ENCODE data around the gene TSC22D1. TPM values are rescaled to one million over a fixed set of nuclear protein-coding genes. Genes with fewer than 3 reads are reported as not detected.
"Not testable (repeated sequence)": the region's sequence is repeated elsewhere in the genome, so short reads cannot be mapped to it uniquely, and the experiment has no call there.

TSC22D1 gene
- total RNA-seq, 2 experiments from 2014 or later = 14.6 to 27.7 TPM

DNA sequence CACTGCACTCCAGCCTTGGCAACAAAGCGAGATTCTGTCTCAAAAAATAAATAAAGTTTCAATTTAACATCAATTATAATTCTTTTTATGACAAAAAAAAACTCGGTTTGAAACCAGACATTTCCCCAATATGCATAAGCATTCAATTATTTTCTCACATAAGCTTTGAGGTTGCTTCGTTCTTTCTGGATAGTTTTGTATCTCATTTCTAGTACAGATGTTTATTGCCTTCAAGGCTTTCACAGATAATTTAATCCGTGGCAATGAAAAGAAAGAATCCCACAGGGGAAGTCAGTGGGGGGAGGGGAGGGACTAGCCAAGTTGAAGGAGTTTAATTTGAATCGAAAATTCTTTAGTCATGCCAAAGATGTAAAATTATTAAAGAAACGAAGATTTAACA, 29.6 kb upstream of the TSC22D1 start:
- H3K9me2 ChIP-seq (ENCODE audit: insufficient read depth, low read length) = no peaks in the 10 kb centered on the region
- ChIA-PET CTCF (ENCODE audit: unreplicated experiment) (no interaction called here), POLR2A (no interaction called here)
- no peaks in the 10 kb centered on the region for H3K36me3 ChIP-seq (ENCODE audit: insufficient read depth, low read length)
- TF ChIP-seq, protein P1, sequence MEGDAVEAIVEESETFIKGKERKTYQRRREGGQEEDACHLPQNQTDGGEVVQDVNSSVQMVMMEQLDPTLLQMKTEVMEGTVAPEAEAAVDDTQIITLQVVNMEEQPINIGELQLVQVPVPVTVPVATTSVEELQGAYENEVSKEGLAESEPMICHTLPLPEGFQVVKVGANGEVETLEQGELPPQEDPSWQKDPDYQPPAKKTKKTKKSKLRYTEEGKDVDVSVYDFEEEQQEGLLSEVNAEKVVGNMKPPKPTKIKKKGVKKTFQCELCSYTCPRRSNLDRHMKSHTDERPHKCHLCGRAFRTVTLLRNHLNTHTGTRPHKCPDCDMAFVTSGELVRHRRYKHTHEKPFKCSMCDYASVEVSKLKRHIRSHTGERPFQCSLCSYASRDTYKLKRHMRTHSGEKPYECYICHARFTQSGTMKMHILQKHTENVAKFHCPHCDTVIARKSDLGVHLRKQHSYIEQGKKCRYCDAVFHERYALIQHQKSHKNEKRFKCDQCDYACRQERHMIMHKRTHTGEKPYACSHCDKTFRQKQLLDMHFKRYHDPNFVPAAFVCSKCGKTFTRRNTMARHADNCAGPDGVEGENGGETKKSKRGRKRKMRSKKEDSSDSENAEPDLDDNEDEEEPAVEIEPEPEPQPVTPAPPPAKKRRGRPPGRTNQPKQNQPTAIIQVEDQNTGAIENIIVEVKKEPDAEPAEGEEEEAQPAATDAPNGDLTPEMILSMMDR (conservative IDR thresholded peaks at IDR 0.05; ENCODE audit: low read length) = no peak
- no peak for TF ChIP-seq EZH2phosphoT487 (IDR thresholded peaks at IDR 0.05; ENCODE audit: borderline replicate concordance, low read depth, low read length)
- DNase-seq (ENCODE audit: low spot score) = no peak
- H3K4me1 ChIP-seq (ENCODE audit: insufficient read depth, low read length, poor library complexity, severe bottlenecking) = no peaks in the 10 kb centered on the region
- intact Hi-C loops (cut with micrococcal nuclease; ENCODE audit: unreplicated experiment) = no loop called here
- no peaks in the 10 kb centered on the region for H3K79me2 ChIP-seq (ENCODE audit: insufficient read depth, low read depth, low read length)
- no peak overlapping the region for H2AFZ ChIP-seq (ENCODE audit: low read length)
- H3K9me3 ChIP-seq (ENCODE audit: low read length) = no peaks in the 10 kb centered on the region
- BruUV-seq (replicated peaks) = no TSS peak
- no peak overlapping the region for H3K4me2 ChIP-seq (ENCODE audit: low read length)
- H3K27ac ChIP-seq (ENCODE audit: low read depth, low read length, poor library complexity, severe bottlenecking) = no peak overlapping the region
- no peak overlapping the region for H3K4me3 ChIP-seq (ENCODE audit: low read depth, low read length, poor library complexity, severe bottlenecking)
- no peaks in the 10 kb centered on the region for H4K20me1 ChIP-seq (ENCODE audit: insufficient read depth, low read length)

DNA sequence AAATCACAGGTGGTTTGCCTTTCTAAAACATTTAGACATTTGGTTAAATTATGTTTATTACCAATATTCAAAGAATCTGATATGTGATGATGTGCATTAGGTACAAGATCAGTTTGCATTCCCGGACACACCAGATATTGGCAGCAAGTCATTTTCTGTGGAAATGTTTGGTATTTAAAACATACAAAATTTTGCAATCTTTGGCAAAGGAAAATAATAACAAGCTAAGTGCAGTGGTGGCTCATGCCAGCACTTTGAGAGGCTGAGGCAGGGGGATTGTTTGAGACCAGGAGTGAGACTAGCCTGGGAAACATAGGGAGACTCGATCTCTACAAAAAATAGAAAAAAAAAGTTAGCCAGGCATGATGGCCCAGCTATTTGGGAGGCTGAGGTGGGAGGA, 29.1 kb upstream of the TSC22D1 start:
- TF ChIP-seq, protein P1 (conservative IDR thresholded peaks at IDR 0.05; ENCODE audit: low read length) = no peak
- no peak for TF ChIP-seq EZH2phosphoT487 (IDR thresholded peaks at IDR 0.05; ENCODE audit: borderline replicate concordance, low read depth, low read length)
- Histone ChIP-seq H4K20me1 (ENCODE audit: insufficient read depth, low read length) (no peaks in the 10 kb centered on the region), H3K36me3 (ENCODE audit: insufficient read depth, low read length) (no peaks in the 10 kb centered on the region), H3K27ac (ENCODE audit: low read depth, low read length, poor library complexity, severe bottlenecking) (no peak overlapping the region), H3K4me3 (ENCODE audit: low read depth, low read length, poor library complexity, severe bottlenecking) (no peak overlapping the region), H2AFZ (ENCODE audit: low read length) (no peak overlapping the region), H3K9me3 (ENCODE audit: low read length) (no peaks in the 10 kb centered on the region), H3K79me2 (ENCODE audit: insufficient read depth, low read depth, low read length) (no peaks in the 10 kb centered on the region), H3K9me2 (ENCODE audit: insufficient read depth, low read length) (no peaks in the 10 kb centered on the region), H3K4me1 (ENCODE audit: insufficient read depth, low read length, poor library complexity, severe bottlenecking) (no peaks in the 10 kb centered on the region), H3K4me2 (ENCODE audit: low read length) (no peak overlapping the region)
- intact Hi-C loops (cut with micrococcal nuclease; ENCODE audit: unreplicated experiment) = no loop called here
- POLR2A ChIA-PET = no interaction called here
- CTCF ChIA-PET (ENCODE audit: unreplicated experiment) = no interaction called here
- no peak for DNase-seq (ENCODE audit: low spot score)
- BruUV-seq (replicated peaks) = no TSS peak

DNA sequence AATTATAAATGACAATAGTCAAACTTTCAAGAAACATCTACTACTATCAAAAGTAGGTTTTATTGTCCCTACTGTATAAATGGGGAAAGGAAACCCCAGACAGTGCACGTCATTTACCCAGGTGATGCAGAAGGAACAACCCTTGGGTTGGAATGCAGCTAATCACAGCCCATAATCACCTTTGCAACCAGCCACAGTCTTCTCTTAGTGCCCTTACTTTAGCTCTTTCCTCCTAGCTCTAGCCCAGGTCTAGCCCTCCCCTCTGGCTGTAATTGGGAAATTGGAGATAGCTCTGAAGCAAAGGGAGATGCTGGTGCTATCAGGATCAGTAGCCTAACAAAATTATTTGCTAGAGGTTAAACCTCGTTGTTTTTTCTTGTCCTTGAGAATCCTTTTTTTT, 25.5 kb upstream of the TSC22D1 start:
- Histone ChIP-seq H2AFZ (ENCODE audit: low read length) (no peak overlapping the region), H4K20me1 (ENCODE audit: insufficient read depth, low read length) (no peaks in the 10 kb centered on the region), H3K36me3 (ENCODE audit: insufficient read depth, low read length) (no peaks in the 10 kb centered on the region), H3K9me3 (ENCODE audit: low read length) (no peaks in the 10 kb centered on the region), H3K4me1 (ENCODE audit: insufficient read depth, low read length, poor library complexity, severe bottlenecking) (no peaks in the 10 kb centered on the region), H3K27ac (ENCODE audit: low read depth, low read length, poor library complexity, severe bottlenecking) (no peak overlapping the region), H3K9me2 (ENCODE audit: insufficient read depth, low read length) (no peaks in the 10 kb centered on the region), H3K4me2 (ENCODE audit: low read length) (no peak overlapping the region), H3K79me2 (ENCODE audit: insufficient read depth, low read depth, low read length) (no peaks in the 10 kb centered on the region), H3K4me3 (ENCODE audit: low read depth, low read length, poor library complexity, severe bottlenecking) (no peak overlapping the region)
- TF ChIP-seq, protein P1 (conservative IDR thresholded peaks at IDR 0.05; ENCODE audit: low read length) = no peak
- TF ChIP-seq EZH2phosphoT487 (IDR thresholded peaks at IDR 0.05; ENCODE audit: borderline replicate concordance, low read depth, low read length) = no peak
- intact Hi-C loops (cut with micrococcal nuclease; ENCODE audit: unreplicated experiment) = no loop called here
- DNase-seq (ENCODE audit: low spot score) = no peak
- POLR2A ChIA-PET = interaction anchor here (0.6 kb wide), 1 partner anchor 13 kb away, joined by 5 read pairs; no protein-coding TSS in a partner anchor
- no TSS peak for BruUV-seq (replicated peaks)
- CTCF ChIA-PET (ENCODE audit: unreplicated experiment) = no interaction called here

DNA sequence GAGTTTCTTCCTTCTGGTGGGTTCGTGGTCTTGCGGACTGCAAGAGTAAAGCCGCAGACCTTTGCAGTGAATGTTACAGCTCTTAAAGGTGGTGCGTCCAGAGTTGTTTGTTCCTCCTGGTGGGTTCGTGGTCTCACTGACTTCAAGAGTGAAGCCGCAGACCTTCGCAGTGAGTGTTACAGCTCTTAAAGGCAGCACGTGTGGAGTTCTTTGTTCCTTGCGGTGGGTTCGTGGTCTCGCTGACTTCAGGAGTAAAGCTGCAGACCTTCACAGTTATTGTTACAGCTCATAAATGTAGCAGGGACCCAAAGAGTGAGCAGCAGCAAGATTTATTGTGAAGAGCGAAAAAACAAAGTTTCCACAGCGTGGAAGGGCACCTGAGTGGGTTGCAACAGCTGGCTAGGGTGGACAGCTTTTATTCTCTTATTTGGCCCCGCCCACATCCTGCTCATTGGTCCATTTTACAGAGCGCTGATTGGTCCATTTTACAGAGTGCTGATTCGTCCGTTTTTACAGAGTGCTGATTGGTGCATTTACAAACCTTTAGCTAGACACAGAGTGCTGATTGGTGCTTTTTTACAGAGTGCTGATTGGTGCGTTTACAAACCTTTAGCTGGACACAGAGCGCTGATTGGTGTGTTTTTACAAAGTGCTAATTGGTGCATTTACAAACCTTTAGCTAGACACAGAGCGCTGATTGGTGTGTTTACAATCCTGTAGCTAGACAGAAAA, 17.9 kb upstream of the TSC22D1 start:
- BruUV-seq (replicated peaks); DNase-seq (ENCODE audit: low spot score); H3K4me3 ChIP-seq (ENCODE audit: low read depth, low read length, poor library complexity, severe bottlenecking); H3K79me2 ChIP-seq (ENCODE audit: insufficient read depth, low read depth, low read length); H3K36me3 ChIP-seq (ENCODE audit: insufficient read depth, low read length); H3K4me2 ChIP-seq (ENCODE audit: low read length); H3K9me2 ChIP-seq (ENCODE audit: insufficient read depth, low read length); intact Hi-C loops (cut with micrococcal nuclease; ENCODE audit: unreplicated experiment); H3K27ac ChIP-seq (ENCODE audit: low read depth, low read length, poor library complexity, severe bottlenecking); H3K9me3 ChIP-seq (ENCODE audit: low read length); CTCF ChIA-PET (ENCODE audit: unreplicated experiment); POLR2A ChIA-PET; H3K4me1 ChIP-seq (ENCODE audit: insufficient read depth, low read length, poor library complexity, severe bottlenecking); H4K20me1 ChIP-seq (ENCODE audit: insufficient read depth, low read length); H2AFZ ChIP-seq (ENCODE audit: low read length): not testable (repeated sequence)
